ENCODE results near the gene FANCL. TPM values are rescaled to one million over a fixed set of nuclear protein-coding genes. Genes with fewer than 3 reads are reported as not detected.
"Not testable (repeated sequence)": the region's sequence is repeated elsewhere in the genome, so short reads cannot be mapped to it uniquely, and the experiment has no call there.

Gene FANCL
- total RNA-seq, 1 donor from 2014 or later: 23.3 TPM

DNA sequence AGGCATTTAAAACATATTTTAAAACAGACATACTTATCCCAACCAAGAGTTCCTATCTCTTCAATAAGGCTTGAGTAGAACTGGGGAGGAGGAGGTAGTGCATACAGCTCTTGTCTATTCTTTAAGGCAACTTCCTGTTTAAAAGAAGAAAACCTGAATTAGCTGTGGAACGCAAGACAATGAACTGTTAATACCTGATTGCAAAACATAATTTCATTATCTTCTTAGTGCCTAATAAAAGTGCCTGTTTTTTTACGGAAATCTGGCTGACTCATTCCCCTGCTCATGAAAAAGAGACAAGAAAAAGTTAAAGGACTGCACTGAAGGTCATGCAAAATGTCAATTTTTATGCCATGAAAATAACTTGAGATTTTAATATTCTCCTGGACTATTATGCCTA is 19.2 kb downstream of the FANCL start:
- intact Hi-C loops (cut with DNase I): no loop called here
- TF ChIP-seq POLR2A (IDR thresholded peaks at IDR 0.05): no peak
- TF ChIP-seq CTCF (IDR thresholded peaks at IDR 0.05): no peak
- TF ChIP-seq POLR2AphosphoS5 (IDR thresholded peaks at IDR 0.05; ENCODE audit: insufficient read depth in 1 of 2, low read depth in 1 of 2): no peak

DNA sequence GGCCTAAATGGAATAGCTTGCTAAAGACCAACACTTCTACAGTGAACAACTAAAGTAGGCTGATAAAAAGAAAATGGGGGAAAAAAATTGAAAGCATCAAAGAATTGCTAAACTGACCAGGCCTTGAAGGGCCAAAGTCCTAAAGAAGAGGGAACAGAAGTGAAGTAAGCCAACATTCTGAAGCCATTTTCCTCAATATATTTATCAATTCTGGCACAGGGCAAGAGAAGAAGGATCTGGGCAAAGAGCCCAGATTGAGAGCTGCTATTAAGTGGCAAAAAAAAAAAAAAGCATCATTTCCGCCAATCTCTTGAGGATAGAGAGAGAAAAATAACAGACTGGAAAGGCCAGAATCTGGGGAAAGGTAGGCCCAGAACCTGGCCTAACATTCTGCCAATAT is 25.7 kb downstream of the FANCL start:
- Histone ChIP-seq H3K4me3 (no peak overlapping the region), H3K27ac (no peak overlapping the region), H3K4me1 (no peaks in the 10 kb centered on the region), H3K9me3 (no peaks in the 10 kb centered on the region), H3K27me3 (no peaks in the 10 kb centered on the region), H3K36me3 (peaks cover 0 to under 1% of the 10 kb centered on the region in 2 donors)
- intact Hi-C loops (cut with DNase I): no loop called here
- DNase-seq (ENCODE audit: extremely low spot score in 2 of 2): no peak
- no peak for TF ChIP-seq POLR2A (IDR thresholded peaks at IDR 0.05)
- TF ChIP-seq CTCF (IDR thresholded peaks at IDR 0.05): no peak
- no peak for TF ChIP-seq POLR2AphosphoS5 (IDR thresholded peaks at IDR 0.05; ENCODE audit: insufficient read depth in 1 of 2, low read depth in 1 of 2)

More for the DNA sequence above, 19.2 kb downstream of the FANCL start:
- Histone ChIP-seq H3K27ac (no peak overlapping the region), H3K36me3 (peaks cover 0 to 8% of the 10 kb centered on the region in 2 donors), H3K4me1 (no peaks in the 10 kb centered on the region), H3K4me3 (no peak overlapping the region), H3K9me3 (no peaks in the 10 kb centered on the region), H3K27me3 (no peaks in the 10 kb centered on the region)
- DNase-seq (ENCODE audit: extremely low spot score in 2 of 2): no peak

DNA sequence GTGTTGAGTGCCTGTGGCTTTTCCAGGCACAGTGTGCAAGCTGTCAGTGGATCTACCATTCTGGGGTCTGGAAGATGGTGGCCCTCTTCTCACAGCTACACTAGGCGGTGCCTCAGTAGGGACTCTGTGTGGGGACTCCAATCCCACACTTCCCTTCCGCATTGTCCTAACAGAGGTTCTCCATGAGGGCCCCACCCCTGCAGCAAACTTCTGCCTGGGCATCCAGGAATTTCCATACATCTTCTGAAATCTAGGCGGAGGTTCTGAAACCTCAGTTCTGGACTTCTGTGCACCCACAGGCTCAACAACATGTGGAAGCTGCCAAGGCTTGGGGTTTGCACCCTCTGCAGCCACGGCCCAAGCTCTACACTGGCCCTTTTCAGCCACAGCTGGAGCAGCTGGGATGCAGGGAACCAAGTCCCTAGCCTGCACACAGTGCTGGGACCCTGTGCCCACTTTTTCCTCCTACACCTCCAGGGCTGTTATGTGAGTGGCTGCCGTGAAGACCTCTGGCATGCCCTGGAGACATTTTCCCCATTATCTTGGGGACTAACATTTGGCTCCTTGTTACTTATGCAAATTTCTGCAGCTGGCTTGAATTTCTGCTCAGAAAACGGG is 30.1 kb downstream of the FANCL start:
- intact Hi-C loops (cut with DNase I); H3K27ac ChIP-seq; H3K9me3 ChIP-seq; DNase-seq (ENCODE audit: extremely low spot score in 2 of 2); H3K4me1 ChIP-seq; H3K27me3 ChIP-seq; H3K36me3 ChIP-seq; H3K4me3 ChIP-seq: not testable (repeated sequence)

DNA sequence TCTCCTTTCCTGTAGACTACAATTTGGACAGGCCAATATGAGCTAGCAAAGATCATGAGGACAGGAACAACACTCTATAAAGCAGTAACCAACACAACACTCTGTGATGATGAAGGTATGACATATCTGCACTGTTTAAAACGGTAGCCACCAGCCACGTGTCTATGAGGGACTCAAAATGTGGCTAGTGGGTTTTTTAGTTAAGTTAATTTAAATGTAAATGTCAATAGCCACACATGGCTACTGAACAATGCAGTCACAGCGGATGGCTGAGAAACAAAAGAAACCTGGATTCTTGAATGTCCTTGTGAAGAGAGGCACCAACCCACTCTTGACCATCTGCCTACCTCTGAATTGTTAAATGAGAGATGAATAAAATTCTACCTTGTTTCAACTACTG is 33.9 kb downstream of the FANCL start:
- Histone ChIP-seq H3K27ac (no peak overlapping the region), H3K36me3 (no peaks in the 10 kb centered on the region), H3K27me3 (no peaks in the 10 kb centered on the region), H3K4me1 (peaks cover 3% of the 10 kb centered on the region), H3K9me3 (no peaks in the 10 kb centered on the region), H3K4me3 (no peak overlapping the region)
- DNase-seq (ENCODE audit: extremely low spot score in 2 of 2): no peak
- TF ChIP-seq CTCF (IDR thresholded peaks at IDR 0.05): no peak
- no peak for TF ChIP-seq POLR2A (IDR thresholded peaks at IDR 0.05)
- TF ChIP-seq POLR2AphosphoS5 (IDR thresholded peaks at IDR 0.05; ENCODE audit: insufficient read depth in 1 of 2, low read depth in 1 of 2): no peak
- intact Hi-C loops (cut with DNase I): no loop called here

DNA sequence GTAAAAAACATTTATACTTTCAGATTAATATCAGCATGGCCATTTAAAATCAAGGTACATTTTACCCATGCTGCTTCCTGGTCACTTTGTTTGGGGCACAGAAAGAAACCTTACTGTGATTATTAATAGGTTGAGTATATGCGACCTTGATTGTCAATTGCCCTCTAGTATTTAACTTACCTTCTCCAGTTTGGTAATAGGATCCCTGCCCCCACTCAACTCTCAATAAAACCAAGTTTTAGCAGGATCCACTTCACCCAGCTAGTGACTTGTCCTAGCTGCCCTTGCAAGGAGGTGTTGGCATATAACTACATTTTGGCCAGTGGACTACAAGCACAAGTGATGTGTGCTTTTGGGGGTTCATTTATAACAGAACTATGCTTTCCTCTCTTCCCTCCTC is 34.3 kb downstream of the FANCL start:
- no peak overlapping the region for H3K4me3 ChIP-seq
- no peak overlapping the region for H3K27ac ChIP-seq
- no peaks in the 10 kb centered on the region for H3K9me3 ChIP-seq
- no peaks in the 10 kb centered on the region for H3K27me3 ChIP-seq
- H3K36me3 ChIP-seq: no peaks in the 10 kb centered on the region
- DNase-seq (ENCODE audit: extremely low spot score in 2 of 2): no peak
- TF ChIP-seq CTCF (IDR thresholded peaks at IDR 0.05) (no peak), POLR2A (IDR thresholded peaks at IDR 0.05) (no peak), POLR2AphosphoS5 (IDR thresholded peaks at IDR 0.05; ENCODE audit: insufficient read depth in 1 of 2, low read depth in 1 of 2) (no peak)
- H3K4me1 ChIP-seq: peaks cover 3% of the 10 kb centered on the region
- intact Hi-C loops (cut with DNase I): no loop called here

Measured in vagina (tissue), 2 donors.